ENCODE data around the gene ATP6V1F.

ATP6V1F gene

DNA sequence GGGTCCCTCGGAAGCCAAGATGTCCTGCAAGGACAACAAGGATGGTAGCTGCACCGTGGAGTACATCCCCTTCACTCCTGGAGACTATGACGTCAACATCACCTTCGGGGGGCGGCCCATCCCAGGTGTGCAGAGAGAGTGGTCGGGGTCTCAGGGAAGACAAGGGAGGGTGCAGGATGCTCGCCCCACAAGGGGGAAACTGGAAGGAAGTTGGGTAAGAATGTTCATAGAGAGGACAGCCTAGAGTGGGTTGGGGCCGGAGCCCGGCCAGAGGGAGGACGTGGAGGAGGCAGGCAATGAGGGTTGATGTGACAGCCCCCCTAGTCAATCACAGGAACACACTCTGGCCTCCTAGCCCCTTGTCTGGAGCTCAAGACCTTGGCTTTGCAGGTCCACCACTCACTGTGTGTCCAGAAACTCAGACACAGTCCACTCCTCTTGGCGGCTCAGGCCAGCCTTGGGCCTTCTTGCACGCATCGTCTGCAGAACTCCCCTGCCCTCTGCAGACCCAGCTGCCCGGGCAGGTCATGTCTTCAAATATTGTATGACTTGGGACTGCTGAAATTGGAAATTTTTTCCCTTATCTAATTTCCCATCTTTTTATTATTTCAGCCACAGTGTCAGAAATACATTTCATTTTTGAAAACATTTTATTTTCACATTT, 15.7 kb upstream of the ATP6V1F start:
- CTCF ChIA-PET: interaction anchor here (1.1 kb wide), 1 partner anchor 37 kb away, joined by 3 read pairs; no protein-coding TSS in a partner anchor
- TF ChIP-seq FOXK2 (IDR thresholded peaks at IDR 0.05) (no peak), BHLHE40 (IDR thresholded peaks at IDR 0.05; ENCODE audit: borderline replicate concordance) (no peak), SP1 (IDR thresholded peaks at IDR 0.05) (no peak), HDGF (IDR thresholded peaks at IDR 0.05; ENCODE audit: borderline replicate concordance) (no peak), ZNF384 (IDR thresholded peaks at IDR 0.05) (no peak), FOXM1 (IDR thresholded peaks at IDR 0.05; ENCODE audit: borderline replicate concordance) (no peak)
- POLR2A ChIA-PET: interaction anchor here (1.4 kb wide), 1 partner anchor 16 kb away, joined by 4 read pairs; the partner anchor contains the start of gene ATP6V1F
- DNase-seq (ENCODE audit: extremely low spot score): no peak

DNA sequence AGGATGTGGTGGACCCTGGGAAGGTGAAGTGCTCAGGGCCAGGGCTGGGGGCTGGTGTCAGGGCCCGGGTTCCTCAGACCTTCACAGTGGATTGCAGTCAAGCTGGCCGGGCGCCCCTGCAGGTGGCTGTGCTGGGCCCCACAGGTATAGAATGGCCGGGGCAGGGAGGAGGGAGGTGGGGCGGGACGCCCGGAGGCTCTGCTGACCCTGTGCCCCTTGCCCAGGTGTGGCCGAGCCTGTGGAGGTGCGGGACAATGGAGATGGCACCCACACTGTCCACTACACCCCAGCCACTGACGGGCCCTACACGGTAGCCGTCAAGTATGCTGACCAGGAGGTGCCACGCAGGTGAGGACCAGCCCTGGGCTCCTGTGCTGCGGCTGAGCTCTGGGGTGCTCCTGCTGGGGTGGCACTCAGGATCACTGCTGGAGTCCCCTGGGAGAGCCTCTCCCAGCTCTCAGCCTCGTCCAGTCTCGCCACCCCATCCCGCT, 14.9 kb upstream of the ATP6V1F start:
- CTCF ChIA-PET: no interaction called here
- TF ChIP-seq LEF1 (IDR thresholded peaks at IDR 0.05; ENCODE audit: borderline replicate concordance) (no peak), HDGF (IDR thresholded peaks at IDR 0.05; ENCODE audit: borderline replicate concordance) (no peak)
- no peak for DNase-seq (ENCODE audit: extremely low spot score)
- POLR2A ChIA-PET: no interaction called here

DNA sequence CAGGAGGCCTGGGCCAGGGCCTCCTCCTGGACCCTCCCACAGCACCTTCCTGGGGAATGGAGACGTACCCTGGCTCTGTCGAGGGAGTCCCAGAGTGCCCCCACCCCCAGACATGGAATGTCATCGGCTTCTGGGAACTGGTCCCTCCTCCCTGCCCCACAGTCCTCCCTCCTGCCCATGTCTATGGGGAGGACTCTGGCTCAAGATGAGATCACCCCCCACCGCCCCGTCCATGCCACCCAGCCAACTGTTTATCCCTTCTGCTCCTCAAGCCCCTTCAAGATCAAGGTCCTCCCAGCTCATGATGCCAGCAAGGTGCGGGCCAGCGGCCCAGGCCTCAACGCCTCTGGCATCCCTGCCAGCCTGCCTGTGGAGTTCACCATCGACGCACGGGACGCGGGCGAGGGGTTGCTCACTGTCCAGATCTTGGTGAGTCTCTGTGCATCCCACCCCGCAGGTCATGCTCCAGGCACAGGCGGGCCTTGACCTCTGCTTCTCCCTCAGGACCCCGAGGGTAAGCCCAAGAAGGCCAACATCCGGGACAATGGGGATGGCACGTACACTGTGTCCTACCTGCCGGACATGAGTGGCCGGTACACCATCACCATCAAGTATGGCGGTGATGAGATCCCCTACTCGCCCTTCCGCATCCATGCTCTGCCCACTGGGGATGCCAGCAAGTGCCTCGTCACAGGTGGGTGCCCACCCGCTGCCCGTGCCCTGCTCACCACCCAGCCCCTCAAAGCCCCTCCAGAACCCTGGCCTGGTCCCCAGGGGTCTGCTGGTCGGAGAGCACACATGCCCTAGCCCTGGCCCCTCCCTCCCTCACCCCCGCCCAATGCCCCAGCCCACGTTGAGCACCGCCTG, 14.1 kb upstream of the ATP6V1F start:
- ChIA-PET CTCF (no interaction called here), POLR2A (no interaction called here)
- no peak for DNase-seq (ENCODE audit: extremely low spot score)
- TF ChIP-seq L3MBTL2 (conservative IDR thresholded peaks at IDR 0.05) (no peak), SP1 (IDR thresholded peaks at IDR 0.05) (no peak), SUZ12 (IDR thresholded peaks at IDR 0.05) (no peak), TARDBP (IDR thresholded peaks at IDR 0.05) (no peak)
- TF ChIP-seq, protein P1, sequence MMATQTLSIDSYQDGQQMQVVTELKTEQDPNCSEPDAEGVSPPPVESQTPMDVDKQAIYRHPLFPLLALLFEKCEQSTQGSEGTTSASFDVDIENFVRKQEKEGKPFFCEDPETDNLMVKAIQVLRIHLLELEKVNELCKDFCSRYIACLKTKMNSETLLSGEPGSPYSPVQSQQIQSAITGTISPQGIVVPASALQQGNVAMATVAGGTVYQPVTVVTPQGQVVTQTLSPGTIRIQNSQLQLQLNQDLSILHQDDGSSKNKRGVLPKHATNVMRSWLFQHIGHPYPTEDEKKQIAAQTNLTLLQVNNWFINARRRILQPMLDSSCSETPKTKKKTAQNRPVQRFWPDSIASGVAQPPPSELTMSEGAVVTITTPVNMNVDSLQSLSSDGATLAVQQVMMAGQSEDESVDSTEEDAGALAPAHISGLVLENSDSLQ (IDR thresholded peaks at IDR 0.05): no peak

DNA sequence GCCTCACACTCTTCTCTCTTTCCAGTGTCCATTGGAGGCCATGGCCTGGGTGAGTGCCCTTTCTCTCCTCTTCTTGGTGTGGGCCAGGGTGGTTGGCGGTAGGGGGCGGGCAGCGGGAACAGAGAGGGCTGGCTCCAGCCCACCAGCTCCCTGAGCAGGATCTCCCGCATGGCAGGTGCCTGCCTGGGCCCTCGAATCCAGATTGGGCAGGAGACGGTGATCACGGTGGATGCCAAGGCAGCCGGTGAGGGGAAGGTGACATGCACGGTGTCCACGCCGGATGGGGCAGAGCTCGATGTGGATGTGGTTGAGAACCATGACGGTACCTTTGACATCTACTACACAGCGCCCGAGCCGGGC, 13.5 kb upstream of the ATP6V1F start:
- CTCF ChIA-PET: no interaction called here
- POLR2A ChIA-PET: no interaction called here
- TF ChIP-seq LEF1 (IDR thresholded peaks at IDR 0.05; ENCODE audit: borderline replicate concordance) (no peak), BHLHE40 (IDR thresholded peaks at IDR 0.05; ENCODE audit: borderline replicate concordance) (no peak), NFRKB (IDR thresholded peaks at IDR 0.05) (no peak), ARNT (IDR thresholded peaks at IDR 0.05) (no peak), L3MBTL2 (conservative IDR thresholded peaks at IDR 0.05) (no peak), FOXA1 (IDR thresholded peaks at IDR 0.05) (no peak), ELF4 (IDR thresholded peaks at IDR 0.05) (no peak), SP1 (IDR thresholded peaks at IDR 0.05) (no peak), CTBP1 (IDR thresholded peaks at IDR 0.05; ENCODE audit: borderline replicate concordance) (no peak), TARDBP (IDR thresholded peaks at IDR 0.05) (no peak)
- TF ChIP-seq, protein P1 (IDR thresholded peaks at IDR 0.05): no peak
- no peak for DNase-seq (ENCODE audit: extremely low spot score)

DNA sequence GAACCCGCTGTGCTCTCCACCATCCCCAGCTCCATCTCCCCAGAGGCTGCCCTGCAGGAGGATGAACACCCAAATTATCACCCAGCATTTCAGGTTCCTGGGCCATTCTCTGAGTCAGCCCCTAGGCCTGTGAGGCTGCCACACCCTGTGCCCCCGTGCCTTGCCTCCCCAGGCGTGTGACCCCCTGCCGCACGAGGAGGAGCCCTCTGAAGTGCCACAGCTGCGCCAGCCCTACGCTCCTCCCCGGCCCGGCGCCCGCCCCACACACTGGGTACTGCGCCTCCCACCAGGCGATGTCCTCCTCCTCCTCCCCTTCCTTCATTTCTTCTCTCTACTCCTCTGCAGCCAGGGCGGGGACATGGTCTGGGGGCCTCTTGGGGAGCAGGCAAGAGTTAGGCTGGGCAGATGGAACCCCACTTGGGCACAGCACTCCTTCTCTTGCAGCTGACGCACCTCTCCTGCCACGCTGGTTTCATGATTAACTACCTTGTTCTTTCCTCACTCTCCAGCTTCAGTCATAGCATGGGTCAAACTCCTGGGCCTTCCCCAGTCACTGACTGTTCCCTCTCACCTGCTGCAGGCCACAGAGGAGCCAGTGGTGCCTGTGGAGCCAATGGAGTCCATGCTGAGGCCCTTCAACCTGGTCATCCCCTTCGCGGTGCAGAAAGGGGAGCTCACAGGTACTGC, 12.7 kb upstream of the ATP6V1F start:
- no peak for DNase-seq (ENCODE audit: extremely low spot score)
- CTCF ChIA-PET: no interaction called here
- no peak for TF ChIP-seq ELF4 (IDR thresholded peaks at IDR 0.05)
- TF ChIP-seq L3MBTL2 (conservative IDR thresholded peaks at IDR 0.05): no peak
- no peak for TF ChIP-seq ARNT (IDR thresholded peaks at IDR 0.05)
- no peak for TF ChIP-seq CTBP1 (IDR thresholded peaks at IDR 0.05; ENCODE audit: borderline replicate concordance)
- TF ChIP-seq, protein P1 (IDR thresholded peaks at IDR 0.05): no peak
- no peak for TF ChIP-seq HDGF (IDR thresholded peaks at IDR 0.05; ENCODE audit: borderline replicate concordance)
- no peak for TF ChIP-seq FOXA1 (IDR thresholded peaks at IDR 0.05)
- TF ChIP-seq FOXM1 (IDR thresholded peaks at IDR 0.05; ENCODE audit: borderline replicate concordance): no peak
- TF ChIP-seq TARDBP (IDR thresholded peaks at IDR 0.05): no peak
- TF ChIP-seq FOXK2 (IDR thresholded peaks at IDR 0.05): no peak
- TF ChIP-seq NFRKB (IDR thresholded peaks at IDR 0.05): no peak
- TF ChIP-seq LEF1 (IDR thresholded peaks at IDR 0.05; ENCODE audit: borderline replicate concordance): no peak
- no peak for TF ChIP-seq SP1 (IDR thresholded peaks at IDR 0.05)
- TF ChIP-seq BHLHE40 (IDR thresholded peaks at IDR 0.05; ENCODE audit: borderline replicate concordance): no peak
- TF ChIP-seq SUZ12 (IDR thresholded peaks at IDR 0.05): no peak
- TF ChIP-seq ZNF384 (IDR thresholded peaks at IDR 0.05): no peak
- POLR2A ChIA-PET: interaction anchor here (0.9 kb wide), 1 partner anchor 13 kb away, joined by 3 read pairs; no protein-coding TSS in a partner anchor
